ENCODE results near the gene CTDSP2. TPM values are rescaled to one million over a fixed set of nuclear protein-coding genes. Genes with fewer than 3 reads are reported as not detected.
"Not testable (repeated sequence)": the region's sequence is repeated elsewhere in the genome, so short reads cannot be mapped to it uniquely, and the experiment has no call there.

Gene CTDSP2
- polyA plus RNA-seq, 6 donors from 2014 or later = 44.3 to 65.3 (median 53.2) TPM

- H3K27ac Mint-ChIP-seq = peak within 1 kb of the TSS; percentile 96 to 99 (median 96)
- peak within 1 kb of the TSS; percentile 92 to 100 (median 100) for H3K4me3 Mint-ChIP-seq
- DNase-seq (peak; percentile 93), ATAC-seq (ENCODE audit: low read depth in 2 of 2) (peak; percentile 87 to 95)
- peaks cover 16 to 32% (median 21%) of the 10 kb centered on the region in 3 donors for H3K4me1 Mint-ChIP-seq
- no peaks in the 10 kb centered on the region for H3K9me3 Mint-ChIP-seq
- no peaks in the 10 kb centered on the region for H3K36me3 Mint-ChIP-seq
- no peaks in the 10 kb centered on the region for H3K27me3 Mint-ChIP-seq
These were observed 63.7 kb downstream of the CTDSP2 start, which contains the start of gene TSFM for GRCh38 chr12:57782608-57783465. TSFM (plus strand) TSS chr12:57782787; CDS start chr12:57782802, 15 bp downstream.

- ATAC-seq (ENCODE audit: low read depth in 2 of 2) (no peak), DNase-seq (no peak)
- Mint-ChIP-seq H3K27ac (peak overlapping the region in 5 of 6 donors; percentile 96 to 99 (median 97)), H3K27me3 (no peaks in the 10 kb centered on the region), H3K9me3 (no peaks in the 10 kb centered on the region), H3K4me3 (peak overlapping the region in 7 of 8 donors; percentile 92 to 100 (median 100)), H3K4me1 (peaks cover 16 to 32% (median 21%) of the 10 kb centered on the region in 3 donors), H3K36me3 (no peaks in the 10 kb centered on the region)
These were observed 64.3 kb downstream of the CTDSP2 start for GRCh38 chr12:57782243-57782607.

DNA sequence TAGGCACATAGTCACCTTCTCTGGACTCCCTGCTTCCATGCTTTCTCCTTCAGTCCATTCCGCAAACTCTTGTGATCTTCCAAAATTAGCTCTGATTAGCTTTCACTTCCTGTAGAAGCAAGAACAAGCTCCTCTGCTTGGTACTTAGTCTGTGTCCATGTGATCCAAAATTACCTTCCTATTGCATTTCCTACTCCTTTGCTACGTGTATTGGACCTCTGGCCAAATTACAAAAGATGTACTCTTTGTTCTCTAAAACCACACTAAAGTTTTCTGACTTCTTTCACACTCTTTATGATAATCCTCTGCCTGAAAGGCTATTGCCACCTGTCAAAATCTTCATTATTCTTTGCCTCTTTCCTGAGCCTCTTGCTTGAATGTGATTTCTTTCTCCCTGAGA lies 64.7 kb downstream of the CTDSP2 start:
- DNase-seq = no peak
- Mint-ChIP-seq H3K36me3 (no peaks in the 10 kb centered on the region), H3K9me3 (no peaks in the 10 kb centered on the region), H3K4me1 (peaks cover 16 to 32% (median 21%) of the 10 kb centered on the region in 3 donors), H3K27ac (peak overlapping the region in 3 of 6 donors; percentile 1 to 96 (median 8)), H3K4me3 (peak overlapping the region in 1 of 8 donors; percentile 100), H3K27me3 (no peaks in the 10 kb centered on the region)
- no peak for ATAC-seq (ENCODE audit: low read depth in 2 of 2)

DNA sequence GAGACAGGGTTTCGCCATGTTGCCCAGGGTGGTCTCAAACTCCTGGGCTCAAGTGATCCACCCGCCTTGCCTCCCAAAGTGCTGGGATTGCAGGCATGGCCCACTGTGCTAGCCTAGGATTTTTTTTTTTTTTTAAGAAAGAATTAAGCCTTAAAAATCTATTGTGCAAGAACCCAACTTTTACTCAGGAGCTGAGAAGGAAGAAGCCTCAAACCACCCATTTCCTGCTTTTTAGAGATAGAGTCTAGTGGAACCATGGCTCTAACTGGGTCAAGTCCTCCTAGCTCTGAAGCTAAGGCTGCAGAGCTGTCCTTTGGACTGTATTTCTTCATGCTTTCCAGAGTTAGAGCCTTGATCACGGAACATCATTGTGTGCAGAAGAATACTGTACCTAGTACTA lies 65.3 kb downstream of the CTDSP2 start:
- Mint-ChIP-seq H3K27ac (peak overlapping the region in 1 of 6 donors; percentile 96), H3K4me3 (peak overlapping the region in 1 of 8 donors; percentile 100), H3K36me3 (no peaks in the 10 kb centered on the region), H3K4me1 (peaks cover 16 to 27% (median 21%) of the 10 kb centered on the region in 3 donors), H3K9me3 (no peaks in the 10 kb centered on the region), H3K27me3 (no peaks in the 10 kb centered on the region)
- ATAC-seq (ENCODE audit: low read depth in 2 of 2) (no peak), DNase-seq (no peak)

GRCh38 chr12:57780284-57780897 lies 66.1 kb downstream of the CTDSP2 start:
- DNase-seq (no peak), ATAC-seq (ENCODE audit: low read depth in 2 of 2) (no peak)
- Mint-ChIP-seq H3K36me3 (no peaks in the 10 kb centered on the region), H3K27me3 (no peaks in the 10 kb centered on the region), H3K27ac (peak overlapping the region in 1 of 6 donors; percentile 70), H3K4me3 (no peak overlapping the region), H3K4me1 (peaks cover 16 to 26% (median 21%) of the 10 kb centered on the region in 3 donors), H3K9me3 (no peaks in the 10 kb centered on the region)

DNA sequence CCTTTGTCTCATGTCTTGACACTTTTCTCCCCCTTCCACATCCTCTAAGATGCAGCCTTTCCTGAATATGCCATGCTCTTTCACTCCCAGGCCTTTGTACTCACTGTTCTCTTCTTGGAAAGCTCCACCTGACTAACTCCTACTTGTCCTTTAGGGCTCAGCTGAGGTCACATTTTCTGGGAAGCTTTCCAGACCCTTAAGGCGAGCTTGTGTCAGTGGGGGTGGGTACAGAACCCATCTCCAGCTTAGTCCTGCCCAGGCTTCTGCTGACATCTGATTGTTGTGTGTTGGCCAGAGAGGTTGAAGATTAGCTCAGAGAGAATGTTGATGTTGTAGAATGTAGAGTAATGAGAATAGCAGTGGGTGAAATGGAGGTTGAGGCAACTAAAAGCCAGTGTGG lies 66.8 kb downstream of the CTDSP2 start:
- Mint-ChIP-seq H3K27me3 (no peaks in the 10 kb centered on the region), H3K9me3 (no peaks in the 10 kb centered on the region), H3K27ac (no peak overlapping the region), H3K4me1 (peaks cover 16 to 26% (median 21%) of the 10 kb centered on the region in 3 donors), H3K4me3 (no peak overlapping the region), H3K36me3 (no peaks in the 10 kb centered on the region)
- DNase-seq (no peak), ATAC-seq (ENCODE audit: low read depth in 2 of 2) (no peak)

DNA sequence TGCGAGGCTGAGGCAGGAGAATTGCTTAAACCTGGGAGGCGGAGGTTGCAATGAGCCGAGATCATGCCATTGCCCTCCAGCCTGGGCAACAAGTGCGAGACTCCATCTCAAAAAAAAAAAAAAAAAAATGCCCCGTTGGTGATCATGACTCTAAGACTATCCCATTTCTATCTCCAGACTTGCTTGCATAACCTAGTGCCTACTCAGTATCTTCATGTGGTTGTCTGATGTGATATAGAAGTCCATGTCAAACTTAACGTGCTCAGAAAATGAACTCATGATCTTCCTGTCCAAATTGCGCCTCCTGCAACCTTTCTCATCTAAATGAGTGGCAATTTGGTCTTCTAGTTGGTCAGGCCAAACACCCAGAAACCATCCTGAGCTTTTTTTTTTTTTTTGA lies 68.6 kb downstream of the CTDSP2 start:
- ATAC-seq (ENCODE audit: low read depth in 2 of 2) = no peak
- no peak overlapping the region for H3K4me3 Mint-ChIP-seq
- H3K27me3 Mint-ChIP-seq = no peaks in the 10 kb centered on the region
- H3K27ac Mint-ChIP-seq = no peak overlapping the region
- no peak for DNase-seq
- no peaks in the 10 kb centered on the region for H3K36me3 Mint-ChIP-seq
- H3K9me3 Mint-ChIP-seq = no peaks in the 10 kb centered on the region
- H3K4me1 Mint-ChIP-seq = peaks cover 9 to 16% (median 15%) of the 10 kb centered on the region in 3 donors

DNA sequence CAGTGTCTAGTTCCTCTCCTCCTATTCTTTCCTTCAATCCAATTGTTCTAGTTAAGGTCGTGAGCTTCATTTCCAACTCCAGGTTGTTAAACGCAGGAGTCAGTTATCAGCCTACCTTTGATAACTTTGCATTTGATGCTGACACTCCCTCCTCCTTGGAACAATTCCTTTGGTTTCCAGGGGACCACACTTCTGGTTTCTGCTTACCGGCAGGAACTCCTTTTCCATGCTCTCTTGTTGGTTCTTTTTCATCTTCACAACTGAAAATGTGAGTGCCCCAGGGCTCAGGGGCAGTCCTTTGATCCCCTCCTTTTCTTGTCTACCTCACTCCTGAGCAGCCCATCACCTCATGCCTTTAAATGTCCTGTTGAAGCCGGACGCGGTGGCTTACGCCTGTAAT lies 69.2 kb downstream of the CTDSP2 start:
- ATAC-seq (ENCODE audit: low read depth in 2 of 2) (no peak), DNase-seq (no peak)
- Mint-ChIP-seq H3K9me3 (no peaks in the 10 kb centered on the region), H3K4me1 (peaks cover 5 to 13% (median 13%) of the 10 kb centered on the region in 3 donors), H3K4me3 (peak overlapping the region in 1 of 8 donors; percentile 37), H3K27me3 (no peaks in the 10 kb centered on the region), H3K27ac (no peak overlapping the region), H3K36me3 (no peaks in the 10 kb centered on the region)

- Mint-ChIP-seq H3K27ac (no peak overlapping the region), H3K4me1 (peaks cover 12 to 17% (median 16%) of the 10 kb centered on the region in 3 donors), H3K36me3 (no peaks in the 10 kb centered on the region), H3K27me3 (no peaks in the 10 kb centered on the region), H3K9me3 (no peaks in the 10 kb centered on the region), H3K4me3 (peak overlapping the region in 1 of 8 donors; percentile 54)
- DNase-seq (no peak), ATAC-seq (ENCODE audit: low read depth in 2 of 2) (no peak)
These were observed 70.3 kb downstream of the CTDSP2 start for GRCh38 chr12:57776247-57776587.

DNA sequence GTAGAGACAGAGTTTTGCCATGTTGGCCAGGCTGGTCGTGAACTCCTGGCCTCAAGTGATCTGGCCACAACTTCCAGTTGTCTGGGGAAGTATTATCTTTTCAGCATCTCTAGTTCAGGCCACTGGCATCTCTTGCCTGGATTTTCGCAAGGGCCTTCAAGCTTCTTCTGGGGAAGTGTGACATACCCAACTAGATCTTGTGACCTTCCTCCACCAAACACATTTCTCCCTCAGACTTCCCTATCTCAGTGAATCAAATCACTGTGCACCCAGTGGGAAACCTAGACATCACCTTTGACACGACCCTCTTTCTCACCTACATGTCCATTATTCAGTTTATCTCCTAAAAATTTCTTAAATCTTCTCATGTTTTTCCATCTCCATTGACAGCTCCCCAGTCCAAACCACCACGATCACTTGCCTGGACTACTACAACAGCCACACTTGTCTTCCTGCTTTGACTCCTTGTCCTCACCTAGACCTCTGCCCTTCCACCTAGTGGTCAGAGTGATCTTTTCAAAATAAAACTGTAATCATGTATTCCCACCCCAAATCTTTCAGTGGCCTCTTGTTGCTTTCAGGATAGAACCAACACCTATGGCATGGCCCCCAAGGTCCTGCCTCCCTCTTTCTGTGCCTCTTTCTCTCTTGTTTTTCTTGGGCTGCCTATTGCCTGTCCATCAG lies 70.8 kb downstream of the CTDSP2 start:
- ATAC-seq (ENCODE audit: low read depth in 2 of 2) (no peak), DNase-seq (no peak)
- no peaks in the 10 kb centered on the region for H3K9me3 Mint-ChIP-seq
- H3K27ac Mint-ChIP-seq = peak overlapping the region in 1 of 6 donors; percentile 36
- H3K4me1 Mint-ChIP-seq = peaks cover 16 to 20% (median 19%) of the 10 kb centered on the region in 3 donors
- peak overlapping the region in 3 of 8 donors; percentile 2 to 54 (median 12) for H3K4me3 Mint-ChIP-seq
- no peaks in the 10 kb centered on the region for H3K27me3 Mint-ChIP-seq
- no peaks in the 10 kb centered on the region for H3K36me3 Mint-ChIP-seq

- no peak for ATAC-seq (ENCODE audit: low read depth in 2 of 2)
- Mint-ChIP-seq H3K27me3 (no peaks in the 10 kb centered on the region), H3K4me1 (peaks cover 19 to 21% (median 21%) of the 10 kb centered on the region in 3 donors), H3K9me3 (no peaks in the 10 kb centered on the region), H3K36me3 (peaks cover 0 to 1% of the 10 kb centered on the region in 2 donors), H3K4me3 (peak overlapping the region in 3 of 8 donors; percentile 12 to 54 (median 31)), H3K27ac (peak overlapping the region in 1 of 6 donors; percentile 36)
- DNase-seq = no peak
These were observed 71.5 kb downstream of the CTDSP2 start for GRCh38 chr12:57775044-57775443.

DNA sequence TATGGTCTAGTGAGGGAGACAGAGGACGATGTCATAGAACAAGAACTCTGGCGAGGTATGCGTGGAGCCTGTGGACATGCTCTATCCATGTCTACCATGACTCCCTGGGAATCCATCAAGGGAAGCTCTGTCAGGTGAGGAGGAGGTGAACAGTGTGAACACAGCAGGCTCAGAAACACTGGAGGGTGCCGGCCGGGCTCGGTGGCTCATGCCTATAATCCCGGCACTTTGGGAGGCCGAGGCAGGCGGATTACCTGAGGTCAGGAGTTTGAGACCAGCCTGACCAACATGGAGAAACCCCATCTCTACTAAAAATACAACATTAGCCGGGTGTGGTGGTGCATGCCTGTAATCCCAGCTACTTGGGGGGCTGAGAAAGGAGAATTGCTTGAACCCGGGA lies 71.9 kb downstream of the CTDSP2 start:
- not testable (repeated sequence) for H3K27ac Mint-ChIP-seq; H3K27me3 Mint-ChIP-seq; H3K9me3 Mint-ChIP-seq; ATAC-seq (ENCODE audit: low read depth in 2 of 2); DNase-seq; H3K36me3 Mint-ChIP-seq
- peak overlapping the region in 2 of 8 donors; percentile 31 to 94 for H3K4me3 Mint-ChIP-seq
- H3K4me1 Mint-ChIP-seq = peaks cover 19 to 25% (median 24%) of the 10 kb centered on the region in 3 donors

Measured in naive B cell (primary cell).